K562 (cell line): ENCODE measurements around the gene HOXB5. TPM values are rescaled to one million over a fixed set of nuclear protein-coding genes. Genes with fewer than 3 reads are reported as not detected.
A peak's percentile ranks its signal among the peaks of the same experiment; 100 is the strongest.

Experiments used
- ATAC-seq: fragments of 200-7000 bp; cut with Tn5 transposase; 3 replicates; pipeline ENCODE4 v1.9.1; 2020; ENCODE audit warnings: moderate library complexity
- BruUV-seq: library from RNA; stranded (reverse); fragments of 400-500 nt; replicated peaks from 2 replicates; lab custom pipeline; 2021; lab: Mats Ljungman, UMichigan
- CTCF ChIA-PET: fragments of 300-600 bp; formaldehyde crosslinking; extraction: SDS; loops from one replicate; lab custom pipeline; 2021; ENCODE audit warnings: low intra/inter-chr PET ratio; lab: Yijun Ruan, JAX
- POLR2A ChIA-PET: fragments of 300-600, 350-650 bp; sonication (Branson Sonifier 250); formaldehyde crosslinking; extraction: SDS; loops from one replicate; lab custom pipeline; 2021; ENCODE audit warnings: antibody characterized with exemption, inconsistent platforms; lab: Yijun Ruan, JAX
- DNase-seq, 4 experiments: peaks; one replicate each; pipeline versions ENCODE4 v3.0.0 to v3.0.0-alpha.2; 2011 to 2018; ENCODE audit warnings: low spot score in 3 of 4, mixed read lengths in 3 of 4; ENCODE audit errors: extremely low read depth in 1 of 4
- FAIRE-seq: peaks from 2 replicates; lab custom pipeline; 2011; peaks lifted over from hg19 to GRCh38; lab: Jason Lieb, UNC
- H2AFZ ChIP-seq: 2 replicates; pipeline ENCODE4 v1.6.0; 2011; ENCODE audit warnings: low read depth, low read length, control low read depth, inconsistent platforms
- H3K27ac ChIP-seq: fragments of 200-600 bp; 3 replicates; pipeline ENCODE4 v1.8.0; 2011; ENCODE audit warnings: low read depth, mild to moderate bottlenecking, control low read depth, inconsistent platforms, low read length, moderate library complexity, mixed read lengths; ENCODE audit errors: extremely low read depth
- H3K27me3 ChIP-seq, 2 experiments: fragments of 300-600 bp in 1 of 2; 2 replicates in 1 of 2; 3 replicates in 1 of 2; pipeline versions ENCODE4 v1.6.0 to v1.8.0; 2011; ENCODE audit warnings: inconsistent platforms in 2 of 2, low read length in 2 of 2, mild to moderate bottlenecking in 1 of 2, mixed read lengths in 1 of 2, moderate library complexity in 1 of 2; ENCODE audit not compliant: control insufficient read depth in 2 of 2, insufficient read depth in 2 of 2
- H3K36me3 ChIP-seq: fragments of 300-600 bp; 3 replicates; pipeline ENCODE4 v1.8.0; 2011; ENCODE audit warnings: mild to moderate bottlenecking, low read length, inconsistent platforms; ENCODE audit not compliant: control insufficient read depth, insufficient read depth
- H3K4me1 ChIP-seq, 2 experiments: fragments of 200-600 bp in 1 of 2; replicated peaks in 1 of 2; 2 replicates in 1 of 2; 3 replicates in 1 of 2; pipeline versions ENCODE4 v1.5.1 to v1.8.0; 2011; ENCODE audit warnings: inconsistent platforms in 2 of 2, low read length in 2 of 2, mild to moderate bottlenecking in 1 of 2, mixed read lengths in 1 of 2, moderate library complexity in 1 of 2; ENCODE audit not compliant: control insufficient read depth in 2 of 2, insufficient read depth in 2 of 2
- H3K4me2 ChIP-seq: 2 replicates; pipeline ENCODE4 v1.6.1; 2011; ENCODE audit warnings: low read length, control low read depth, inconsistent platforms, mixed read lengths; ENCODE audit not compliant: insufficient read depth
- H3K4me3 ChIP-seq: fragments of 200-600 bp; sonication (generic), shearing (Covaris generic); 2 replicates; pipeline ENCODE4 v1.5.1; 2016; ENCODE audit warnings: control low read depth, inconsistent platforms
- H3K79me2 ChIP-seq: fragments of 200-600 bp; 3 replicates; pipeline ENCODE4 v1.8.0; 2011; ENCODE audit warnings: low read length, inconsistent platforms; ENCODE audit not compliant: control insufficient read depth, insufficient read depth
- H3K9ac ChIP-seq, 2 experiments: 2 replicates each; pipeline versions ENCODE4 v1.6.0 to v1.6.1; 2011; ENCODE audit warnings: low read depth in 2 of 2, low read length in 2 of 2, control low read depth in 1 of 2, inconsistent platforms in 1 of 2, mild to moderate bottlenecking in 1 of 2, mixed read lengths in 1 of 2; ENCODE audit not compliant: insufficient read depth in 1 of 2
- H3K9me1 ChIP-seq: one replicate; pipeline ENCODE4 v1.6.0; 2011; ENCODE audit warnings: inconsistent platforms, mild to moderate bottlenecking, low read length, moderate library complexity; ENCODE audit not compliant: control insufficient read depth, insufficient read depth
- H3K9me3 ChIP-seq: replicated peaks from 2 replicates; pipeline ENCODE4 v1.5.1; 2011; ENCODE audit warnings: low read depth, low read length, inconsistent platforms; ENCODE audit not compliant: control insufficient read depth, insufficient read depth
- H4K20me1 ChIP-seq: replicated peaks from 2 replicates; pipeline ENCODE4 v1.6.1; 2011; ENCODE audit warnings: low read length, inconsistent platforms, mixed read lengths; ENCODE audit not compliant: control insufficient read depth, insufficient read depth
- BRD4 ChIP-seq: fragments of 200-600 bp; sonication (generic); IDR thresholded peaks from 2 replicates; pipeline ENCODE4 v1.6.1; 2017; ENCODE audit warnings: inconsistent platforms
- BRF1 ChIP-seq: IDR thresholded peaks from 3 replicates; pipeline ENCODE4 v1.6.1; 2011; ENCODE audit warnings: borderline replicate concordance, mild to moderate bottlenecking; ENCODE audit not compliant: insufficient read length; ENCODE audit errors: extremely low read depth
- CBX2 ChIP-seq: fragments of 200-600 bp; sonication (generic); IDR thresholded peaks from one replicate; pipeline ENCODE4 v1.6.1; 2012; ENCODE audit warnings: mild to moderate bottlenecking, low read length, inconsistent platforms; ENCODE audit not compliant: insufficient read depth, poor library complexity, severe bottlenecking
- CHCHD3 ChIP-seq: fragments of 250-450 bp; sonication (Bioruptor Pico); IDR thresholded peaks from 2 replicates; pipeline ENCODE4 v2.1.2; 2022; ENCODE audit warnings: mild to moderate bottlenecking
- DPF2 ChIP-seq: fragments of 450-650 bp; IDR thresholded peaks from 2 replicates; pipeline ENCODE4 v1.6.1; 2016
- FOXM1 ChIP-seq, 2 experiments: fragments of 450-650 bp in 1 of 2; sonication (generic) in 1 of 2; formaldehyde crosslinking in 1 of 2; IDR thresholded peaks; 2 replicates each; pipeline versions ENCODE4 v1.6.1 to v1.9.0; 2017 to 2022; ENCODE audit warnings: low read depth in 2 of 2, mild to moderate bottlenecking in 2 of 2, missing genetic modification reagents in 1 of 2, moderate library complexity in 1 of 2
- POLR2H ChIP-seq: IDR thresholded peaks from 2 replicates; pipeline ENCODE4 v1.6.1; 2016; ENCODE audit warnings: missing genetic modification characterization, low read depth, mild to moderate bottlenecking, control low read depth, missing compliant biosample characterization, moderate library complexity
- SAP30 ChIP-seq: fragments of 200-600 bp; sonication (generic); IDR thresholded peaks from 2 replicates; pipeline ENCODE4 v1.6.1; 2012; ENCODE audit warnings: borderline replicate concordance, low read depth, mild to moderate bottlenecking, moderate library complexity, low read length, control low read depth, inconsistent platforms; ENCODE audit not compliant: insufficient read depth, poor library complexity, severe bottlenecking
- SP2 ChIP-seq: IDR thresholded peaks from 2 replicates; pipeline ENCODE4 v1.6.1; 2011; ENCODE audit warnings: mild to moderate bottlenecking, low read depth, low read length, moderate library complexity; ENCODE audit not compliant: poor library complexity, severe bottlenecking; ENCODE audit errors: extremely low read depth
- ZBTB26 ChIP-seq: fragments of 450-650 bp; formaldehyde crosslinking; IDR thresholded peaks from 2 replicates; pipeline ENCODE4 v1.4.0; 2022; ENCODE audit warnings: missing genetic modification characterization
- ZNF707 ChIP-seq: fragments of 250-450 bp; sonication (Bioruptor Pico); conservative IDR thresholded peaks from 2 replicates; pipeline ENCODE4 v1.8.0; 2022; ENCODE audit warnings: inconsistent platforms, mild to moderate bottlenecking, moderate library complexity
- WGBS: fragments of 100-300 bp; shearing (Covaris generic); methylation state at CpG from one replicate; pipeline ENCODE4 v1.1.6; 2016; ENCODE audit warnings: low coverage, mixed read lengths; ENCODE audit not compliant: insufficient coverage; ENCODE audit errors: missing lambda C conversion rate; 5-methylcytosine and 5-hydroxymethylcytosine counted together
- in situ Hi-C: fragments of 300-500 bp; cut with MboI; formaldehyde crosslinking; loops from 4 replicates; pipeline ENCODE4 v1.15.0; 2018; ENCODE audit warnings: inconsistent platforms, mixed read lengths
- intact Hi-C: fragments of 100-400 bp; cut with micrococcal nuclease; formaldehyde crosslinking; loops from 2 replicates; pipeline ENCODE4 v1.14.2; 2022
- polyA plus RNA-seq, 8 experiments: library from polyadenylated mRNA; depleted of rRNA in 4 of 8; stranded (reverse) in 5 of 8; unstranded in 3 of 8; fragments of >200 nt; fragmentation: Nextera tagmentation in 2 of 8; fragmentation: Illumina TruSeq in 1 of 8; extraction: Ambion mirVana in 2 of 8; extraction: Trizol in 1 of 8; gene quantifications; 2 replicates each; pipeline versions ENCODE4 v1.2.1 to v1.2.3, GENCODE V29; 2011 to 2014; ENCODE audit warnings: inconsistent platforms in 1 of 8, missing spikeins in 1 of 8
- total RNA-seq, 7 experiments: library from RNA; depleted of rRNA in 6 of 7; stranded (reverse); fragments of >200 nt in 6 of 7; fragmentation: Illumina TruSeq in 2 of 7; extraction: Trizol in 2 of 7; gene quantifications; 2 replicates each; pipeline versions ENCODE4 v1.2.1 to v1.2.3, GENCODE V29; 2011 to 2021; ENCODE audit warnings: low replicate concordance in 1 of 7
- TF ChIP-seq, protein P1 (sequence below): sonication (generic); formaldehyde crosslinking; IDR thresholded peaks from 2 replicates; pipeline ENCODE4 v1.8.1; 2023; ENCODE audit warnings: mild to moderate bottlenecking, missing genetic modification reagents
- TF ChIP-seq, protein P2 (sequence below), 2 experiments: fragments of 450-650 bp; IDR thresholded peaks; 2 replicates each; pipeline ENCODE4 v1.6.1; 2016
- TF ChIP-seq, protein P3 (sequence below): fragments of 450-650 bp; IDR thresholded peaks from one replicate; pipeline ENCODE4 v1.6.1; 2018; ENCODE audit warnings: mild to moderate bottlenecking, moderate library complexity; ENCODE audit not compliant: partially characterized antibody

HOXB5 gene
- total and polyA plus RNA-seq, 9 of the 15 experiments (the other 6 are each of a cell fraction or from before 2014, with no cell fraction given): 0.24 to 2.7 (median 0.65) TPM

GRCh38 chr17:48542698-48543106, 50.9 kb downstream of the HOXB5 start:
- Histone ChIP-seq H2AFZ (no peak overlapping the region), H4K20me1 (no peaks in the 10 kb centered on the region), H3K9me1 (no peaks in the 10 kb centered on the region), H3K9ac (peak overlapping the region; percentile 93 to 99), H3K4me2 (peak overlapping the region; percentile 81), H3K79me2 (peaks cover 76% of the 10 kb centered on the region), H3K27ac (peak overlapping the region; percentile 95), H3K27me3 (no peaks in the 10 kb centered on the region), H3K4me1 (peaks cover 21 to 33% of the 10 kb centered on the region in 2 experiments), H3K36me3 (peaks cover 20% of the 10 kb centered on the region; the same call in 1 of the 3 replicates), H3K9me3 (no peaks in the 10 kb centered on the region), H3K4me3 (peak overlapping the region; percentile 90)
- TSS peak; percentile 50 for BruUV-seq
- ChIA-PET CTCF (no interaction called here), POLR2A (interaction anchor here (0.6 to 2.0 kb wide), 2 partner anchors 10 to 108 kb away, joined by 3 to 13 read pairs; no protein-coding TSS in a partner anchor)
- ATAC-seq (no peak), FAIRE-seq (no peak), DNase-seq (no peak)
- under 1% methylated on average over 12 of the region's 12 CpGs for WGBS
- intact Hi-C loops (loop anchor here (5.0 kb wide), 1 partner anchor 50 kb away; no protein-coding TSS in a partner anchor), in situ Hi-C loops (no loop called here)
- TF ChIP-seq, protein P1, sequence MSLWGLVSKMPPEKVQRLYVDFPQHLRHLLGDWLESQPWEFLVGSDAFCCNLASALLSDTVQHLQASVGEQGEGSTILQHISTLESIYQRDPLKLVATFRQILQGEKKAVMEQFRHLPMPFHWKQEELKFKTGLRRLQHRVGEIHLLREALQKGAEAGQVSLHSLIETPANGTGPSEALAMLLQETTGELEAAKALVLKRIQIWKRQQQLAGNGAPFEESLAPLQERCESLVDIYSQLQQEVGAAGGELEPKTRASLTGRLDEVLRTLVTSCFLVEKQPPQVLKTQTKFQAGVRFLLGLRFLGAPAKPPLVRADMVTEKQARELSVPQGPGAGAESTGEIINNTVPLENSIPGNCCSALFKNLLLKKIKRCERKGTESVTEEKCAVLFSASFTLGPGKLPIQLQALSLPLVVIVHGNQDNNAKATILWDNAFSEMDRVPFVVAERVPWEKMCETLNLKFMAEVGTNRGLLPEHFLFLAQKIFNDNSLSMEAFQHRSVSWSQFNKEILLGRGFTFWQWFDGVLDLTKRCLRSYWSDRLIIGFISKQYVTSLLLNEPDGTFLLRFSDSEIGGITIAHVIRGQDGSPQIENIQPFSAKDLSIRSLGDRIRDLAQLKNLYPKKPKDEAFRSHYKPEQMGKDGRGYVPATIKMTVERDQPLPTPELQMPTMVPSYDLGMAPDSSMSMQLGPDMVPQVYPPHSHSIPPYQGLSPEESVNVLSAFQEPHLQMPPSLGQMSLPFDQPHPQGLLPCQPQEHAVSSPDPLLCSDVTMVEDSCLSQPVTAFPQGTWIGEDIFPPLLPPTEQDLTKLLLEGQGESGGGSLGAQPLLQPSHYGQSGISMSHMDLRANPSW (CRISPR knock-in tag): no peak
- TF ChIP-seq CBX2: no peak
- TF ChIP-seq ZNF707: no peak
- no peak for TF ChIP-seq DPF2
- no peak for TF ChIP-seq FOXM1 (IDR thresholded peaks at IDR 0.05; ENCODE audit: low read depth)
- TF ChIP-seq FOXM1 (CRISPR knock-in tag; IDR thresholded peaks at IDR 0.05; ENCODE audit: low read depth): no peak
- TF ChIP-seq, protein P2, sequence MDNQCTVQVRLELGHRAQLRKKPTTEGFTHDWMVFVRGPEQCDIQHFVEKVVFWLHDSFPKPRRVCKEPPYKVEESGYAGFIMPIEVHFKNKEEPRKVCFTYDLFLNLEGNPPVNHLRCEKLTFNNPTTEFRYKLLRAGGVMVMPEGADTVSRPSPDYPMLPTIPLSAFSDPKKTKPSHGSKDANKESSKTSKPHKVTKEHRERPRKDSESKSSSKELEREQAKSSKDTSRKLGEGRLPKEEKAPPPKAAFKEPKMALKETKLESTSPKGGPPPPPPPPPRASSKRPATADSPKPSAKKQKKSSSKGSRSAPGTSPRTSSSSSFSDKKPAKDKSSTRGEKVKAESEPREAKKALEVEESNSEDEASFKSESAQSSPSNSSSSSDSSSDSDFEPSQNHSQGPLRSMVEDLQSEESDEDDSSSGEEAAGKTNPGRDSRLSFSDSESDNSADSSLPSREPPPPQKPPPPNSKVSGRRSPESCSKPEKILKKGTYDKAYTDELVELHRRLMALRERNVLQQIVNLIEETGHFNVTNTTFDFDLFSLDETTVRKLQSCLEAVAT (IDR thresholded peaks at IDR 0.05): peak in 1 of 2 experiments; percentile 95; a peak in 3 of 4 replicates
- no peak for TF ChIP-seq SP2
- TF ChIP-seq, protein P3, sequence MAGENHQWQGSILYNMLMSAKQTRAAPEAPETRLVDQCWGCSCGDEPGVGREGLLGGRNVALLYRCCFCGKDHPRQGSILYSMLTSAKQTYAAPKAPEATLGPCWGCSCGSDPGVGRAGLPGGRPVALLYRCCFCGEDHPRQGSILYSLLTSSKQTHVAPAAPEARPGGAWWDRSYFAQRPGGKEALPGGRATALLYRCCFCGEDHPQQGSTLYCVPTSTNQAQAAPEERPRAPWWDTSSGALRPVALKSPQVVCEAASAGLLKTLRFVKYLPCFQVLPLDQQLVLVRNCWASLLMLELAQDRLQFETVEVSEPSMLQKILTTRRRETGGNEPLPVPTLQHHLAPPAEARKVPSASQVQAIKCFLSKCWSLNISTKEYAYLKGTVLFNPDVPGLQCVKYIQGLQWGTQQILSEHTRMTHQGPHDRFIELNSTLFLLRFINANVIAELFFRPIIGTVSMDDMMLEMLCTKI: no peak
- peak; percentile 31; the same call in 1 of the 2 replicates for TF ChIP-seq POLR2H (tag)
- no peak for TF ChIP-seq BRF1
- no peak for TF ChIP-seq CHCHD3 (CRISPR knock-in tag)
- no peak for TF ChIP-seq BRD4
- no peak for TF ChIP-seq SAP30
- TF ChIP-seq ZBTB26 (CRISPR knock-in tag): 0 out of 2 replicates have a peak, but pooled peaks have one; percentile 15
